ENCODE measurements around the gene TMEM235. TPM values are rescaled to one million over a fixed set of nuclear protein-coding genes. Genes with fewer than 3 reads are reported as not detected.

Gene TMEM235
- total RNA-seq, 2 experiments from 2014 or later, result 0.32 TPM; not detected in 1

DNA sequence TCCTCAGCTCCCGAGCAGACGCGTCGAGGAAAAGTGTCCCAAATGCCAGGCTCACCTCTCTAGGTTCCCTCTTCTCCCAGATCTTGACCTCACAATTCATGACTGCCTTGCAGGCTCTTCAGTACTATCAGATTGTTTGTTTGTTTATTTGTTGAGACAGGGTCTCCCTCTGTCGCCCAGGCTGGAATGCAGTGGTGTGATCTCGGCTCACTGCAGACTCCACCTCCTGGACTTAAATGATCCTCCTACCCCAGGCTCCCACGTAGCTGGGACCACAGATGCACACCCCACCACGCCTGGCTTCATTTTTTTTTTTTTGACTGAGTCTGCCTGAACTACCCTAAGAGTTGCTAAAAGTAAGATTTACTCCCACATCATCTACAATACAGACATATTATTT, 15.9 kb downstream of the TMEM235 start:
- POLR2A ChIA-PET, result interaction anchor here (0.6 kb wide), 2 partner anchors 58 to 587 kb away, joined by 3 to 5 read pairs; no protein-coding TSS in a partner anchor
- no peaks in the 10 kb centered on the region for H3K79me2 ChIP-seq (ENCODE audit: insufficient read depth, low read depth, low read length)

DNA sequence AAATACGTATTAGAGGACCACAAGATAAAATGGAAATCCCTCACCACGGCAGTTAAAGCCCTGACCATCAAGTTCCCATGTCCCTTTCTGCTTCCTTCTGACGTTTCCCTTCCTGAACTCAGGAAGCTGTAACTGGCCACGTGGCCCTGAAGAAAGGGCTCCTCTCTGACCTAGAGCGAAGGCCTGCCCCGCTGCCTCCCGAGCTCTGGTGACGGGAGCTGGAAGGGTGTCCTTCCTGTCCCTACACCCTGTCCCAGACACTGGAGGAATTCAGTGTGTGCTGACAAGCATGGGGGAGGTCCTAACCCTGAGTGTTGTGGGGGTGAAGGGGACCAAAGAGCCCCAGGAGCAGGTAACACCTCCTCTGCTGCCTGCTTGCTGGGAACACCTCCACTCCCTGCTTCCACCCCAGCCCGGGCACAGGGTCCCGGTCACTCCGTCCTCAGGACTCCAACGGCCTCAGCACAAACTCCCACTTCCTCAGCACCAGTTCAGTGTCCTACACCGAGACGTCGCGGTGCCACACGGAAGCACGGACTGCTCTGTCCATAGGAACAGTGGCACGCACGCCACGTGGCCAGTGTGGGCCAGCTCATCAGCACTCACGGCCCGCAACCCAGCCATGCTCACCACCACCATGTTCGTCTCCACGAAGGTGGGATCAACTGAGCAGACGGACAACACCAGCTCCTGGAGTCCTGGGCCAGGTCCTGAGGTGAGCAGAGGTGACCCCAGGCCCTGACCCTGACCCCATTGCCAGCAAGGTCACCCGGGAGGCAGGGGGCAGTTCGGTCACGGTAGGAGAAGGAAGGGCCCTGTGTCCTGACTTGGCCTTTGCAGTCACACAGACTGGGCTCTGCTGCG, 16.9 kb downstream of the TMEM235 start:
- Histone ChIP-seq H3K4me3 (ENCODE audit: low read depth, low read length, poor library complexity, severe bottlenecking) (no peak overlapping the region), H3K4me2 (ENCODE audit: low read length) (no peak overlapping the region), H2AFZ (ENCODE audit: low read length) (no peak overlapping the region), H3K36me3 (ENCODE audit: insufficient read depth, low read length) (no peaks in the 10 kb centered on the region), H4K20me1 (ENCODE audit: insufficient read depth, low read length) (no peaks in the 10 kb centered on the region), H3K9me2 (ENCODE audit: insufficient read depth, low read length) (no peaks in the 10 kb centered on the region), H3K4me1 (ENCODE audit: insufficient read depth, low read length, poor library complexity, severe bottlenecking) (peaks cover 36% of the 10 kb centered on the region), H3K79me2 (ENCODE audit: insufficient read depth, low read depth, low read length) (no peaks in the 10 kb centered on the region), H3K9me3 (ENCODE audit: low read length) (peaks cover 5% of the 10 kb centered on the region; the same call in 1 of the 2 replicates), H3K27ac (ENCODE audit: low read depth, low read length, poor library complexity, severe bottlenecking) (no peak overlapping the region)
- no TSS peak for BruUV-seq (replicated peaks)
- POLR2A ChIA-PET, result interaction anchor here (0.6 kb wide), 1 partner anchor 588 kb away, joined by 5 read pairs; no protein-coding TSS in a partner anchor
- intact Hi-C loops (cut with micrococcal nuclease; ENCODE audit: unreplicated experiment), result no loop called here
- TF ChIP-seq EZH2phosphoT487 (IDR thresholded peaks at IDR 0.05; ENCODE audit: borderline replicate concordance, low read depth, low read length), result no peak
- TF ChIP-seq, protein P1, sequence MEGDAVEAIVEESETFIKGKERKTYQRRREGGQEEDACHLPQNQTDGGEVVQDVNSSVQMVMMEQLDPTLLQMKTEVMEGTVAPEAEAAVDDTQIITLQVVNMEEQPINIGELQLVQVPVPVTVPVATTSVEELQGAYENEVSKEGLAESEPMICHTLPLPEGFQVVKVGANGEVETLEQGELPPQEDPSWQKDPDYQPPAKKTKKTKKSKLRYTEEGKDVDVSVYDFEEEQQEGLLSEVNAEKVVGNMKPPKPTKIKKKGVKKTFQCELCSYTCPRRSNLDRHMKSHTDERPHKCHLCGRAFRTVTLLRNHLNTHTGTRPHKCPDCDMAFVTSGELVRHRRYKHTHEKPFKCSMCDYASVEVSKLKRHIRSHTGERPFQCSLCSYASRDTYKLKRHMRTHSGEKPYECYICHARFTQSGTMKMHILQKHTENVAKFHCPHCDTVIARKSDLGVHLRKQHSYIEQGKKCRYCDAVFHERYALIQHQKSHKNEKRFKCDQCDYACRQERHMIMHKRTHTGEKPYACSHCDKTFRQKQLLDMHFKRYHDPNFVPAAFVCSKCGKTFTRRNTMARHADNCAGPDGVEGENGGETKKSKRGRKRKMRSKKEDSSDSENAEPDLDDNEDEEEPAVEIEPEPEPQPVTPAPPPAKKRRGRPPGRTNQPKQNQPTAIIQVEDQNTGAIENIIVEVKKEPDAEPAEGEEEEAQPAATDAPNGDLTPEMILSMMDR (conservative IDR thresholded peaks at IDR 0.05; ENCODE audit: low read length), result no peak
- CTCF ChIA-PET (ENCODE audit: unreplicated experiment), result interaction anchor here (0.6 to 1.1 kb wide), 2 partner anchors 10 to 127 kb away, joined by 3 read pairs; no protein-coding TSS in a partner anchor
- no peak for DNase-seq (ENCODE audit: low spot score)

More for the DNA sequence above, 15.9 kb downstream of the TMEM235 start:
- intact Hi-C loops (cut with micrococcal nuclease; ENCODE audit: unreplicated experiment), result no loop called here
- BruUV-seq (replicated peaks), result no TSS peak
- Histone ChIP-seq H2AFZ (ENCODE audit: low read length) (no peak overlapping the region), H3K4me3 (ENCODE audit: low read depth, low read length, poor library complexity, severe bottlenecking) (no peak overlapping the region), H3K27ac (ENCODE audit: low read depth, low read length, poor library complexity, severe bottlenecking) (no peak overlapping the region), H3K36me3 (ENCODE audit: insufficient read depth, low read length) (no peaks in the 10 kb centered on the region), H3K4me1 (ENCODE audit: insufficient read depth, low read length, poor library complexity, severe bottlenecking) (peaks cover 36% of the 10 kb centered on the region), H4K20me1 (ENCODE audit: insufficient read depth, low read length) (no peaks in the 10 kb centered on the region), H3K4me2 (ENCODE audit: low read length) (no peak overlapping the region), H3K9me3 (ENCODE audit: low read length) (peaks cover 5% of the 10 kb centered on the region; the same call in 1 of the 2 replicates), H3K9me2 (ENCODE audit: insufficient read depth, low read length) (no peaks in the 10 kb centered on the region)
- no peak for DNase-seq (ENCODE audit: low spot score)
- CTCF ChIA-PET (ENCODE audit: unreplicated experiment), result interaction anchor here (1.1 kb wide), 1 partner anchor 126 kb away, joined by 3 read pairs; no protein-coding TSS in a partner anchor
- TF ChIP-seq EZH2phosphoT487 (IDR thresholded peaks at IDR 0.05; ENCODE audit: borderline replicate concordance, low read depth, low read length), result no peak
- TF ChIP-seq, protein P1 (conservative IDR thresholded peaks at IDR 0.05; ENCODE audit: low read length), result no peak
